NCI-H524 (cell line): Measurements from ENCODE around the gene PARL.
"Not testable (repeated sequence)": the region's sequence is repeated elsewhere in the genome, so short reads cannot be mapped to it uniquely, and the experiment has no call there.

ENCODE experiments used
- DNase-seq, 2 experiments: peaks; one replicate each; lab custom pipeline; 2025; lab: John Stamatoyannopoulos, UW

PARL gene

GRCh38 chr3:183904833-183905780, 20.4 kb upstream of the PARL start:
- no peak for DNase-seq

DNA sequence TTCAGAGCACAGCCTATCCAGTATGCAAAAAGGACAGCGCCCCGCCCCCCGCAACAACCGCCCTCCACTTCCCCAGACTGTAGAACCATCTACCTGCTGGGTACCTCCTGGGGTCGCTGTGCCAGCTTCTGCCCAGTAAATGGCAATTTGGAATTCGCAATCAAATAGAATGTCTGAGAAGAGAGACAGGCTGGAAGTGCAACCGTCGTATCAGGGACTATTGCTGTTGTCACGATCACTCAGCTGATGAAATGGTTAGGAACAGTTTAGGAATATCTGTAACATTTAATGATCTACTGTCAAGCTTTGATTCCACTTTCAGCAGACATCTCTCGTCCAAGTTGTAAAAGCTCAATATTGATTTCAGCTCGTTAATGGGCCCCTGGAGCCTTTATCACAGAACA, 13.3 kb upstream of the PARL start:
- DNase-seq, result no peak

- no peak for DNase-seq
Measured at GRCh38 chr3:183897606-183898005, 12.9 kb upstream of the PARL start.

DNA sequence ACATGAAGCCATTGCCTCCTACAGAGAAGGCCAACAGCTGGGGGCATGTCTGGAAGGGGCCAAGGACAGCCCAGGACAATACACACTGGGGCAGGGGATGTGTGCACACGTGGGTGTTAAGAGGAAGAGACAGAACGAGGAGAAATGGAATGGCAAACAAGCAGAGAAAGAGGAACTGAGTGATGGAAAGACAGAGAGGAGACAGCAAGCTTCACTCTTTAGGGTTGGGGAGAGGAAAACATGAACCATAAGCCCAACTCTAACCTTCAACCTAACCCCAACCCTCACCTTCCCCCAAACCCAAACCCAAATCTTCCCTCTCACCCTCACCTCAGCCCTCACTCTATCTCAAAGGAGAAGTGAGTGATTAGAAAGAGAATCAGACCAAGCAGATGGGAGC, 11.9 kb upstream of the PARL start:
- no peak for DNase-seq

DNA sequence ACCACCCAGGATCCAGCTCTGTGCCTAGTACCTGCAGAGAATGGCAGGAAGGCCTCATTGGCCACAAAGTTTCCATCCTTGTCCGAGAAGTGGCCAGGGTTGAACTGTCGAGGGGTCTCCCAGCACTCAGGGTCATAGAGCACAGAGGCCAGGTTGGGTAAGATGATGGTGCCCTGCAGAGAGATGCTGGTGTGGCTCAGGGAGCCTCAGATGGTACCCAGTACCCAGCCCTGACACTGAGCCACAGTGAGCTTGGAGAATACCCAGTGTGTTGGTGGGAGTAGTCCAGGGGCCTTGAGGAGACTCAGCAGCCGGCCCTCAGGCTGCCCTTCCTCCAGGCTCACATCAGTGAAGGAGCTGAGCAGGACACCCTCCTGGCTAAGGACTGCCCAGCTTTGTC, 11.5 kb upstream of the PARL start:
- DNase-seq, result no peak

- DNase-seq, result peak in 1 of 2 experiments; percentile 32
Measured at GRCh38 chr3:183895774-183896173, 11.1 kb upstream of the PARL start.

GRCh38 chr3:183895296-183895695, 10.6 kb upstream of the PARL start:
- DNase-seq, result peak; percentile 28 to 65

DNA sequence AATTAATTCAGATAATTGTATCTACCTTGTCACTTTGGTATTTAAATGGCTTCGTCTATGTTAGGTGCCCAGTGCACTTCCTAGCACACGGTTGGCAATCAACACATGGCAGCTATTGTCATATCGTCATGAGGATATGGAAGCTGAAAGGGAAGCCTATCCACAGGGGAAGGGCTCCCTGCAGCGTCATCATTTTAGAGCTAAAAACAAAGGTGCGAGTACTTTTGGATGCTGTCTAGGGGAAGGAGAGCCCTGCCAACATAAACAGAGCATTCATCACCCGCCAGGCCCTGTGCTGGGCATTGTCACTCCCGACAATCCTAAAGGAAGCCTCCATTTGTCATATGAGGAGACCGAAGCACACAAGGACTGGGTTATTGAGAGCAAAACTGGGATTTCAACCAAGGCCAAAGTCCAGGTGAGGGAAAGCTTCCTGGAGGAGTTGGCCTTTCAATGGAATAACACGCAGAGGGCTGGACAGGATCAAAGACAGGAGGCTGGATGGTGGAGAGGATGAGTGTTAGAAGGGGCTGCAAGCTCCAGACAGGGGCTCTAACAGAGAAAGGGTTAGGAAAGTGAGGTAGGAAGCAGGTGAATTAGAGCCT, 8.0 kb upstream of the PARL start:
- DNase-seq, result no peak

DNA sequence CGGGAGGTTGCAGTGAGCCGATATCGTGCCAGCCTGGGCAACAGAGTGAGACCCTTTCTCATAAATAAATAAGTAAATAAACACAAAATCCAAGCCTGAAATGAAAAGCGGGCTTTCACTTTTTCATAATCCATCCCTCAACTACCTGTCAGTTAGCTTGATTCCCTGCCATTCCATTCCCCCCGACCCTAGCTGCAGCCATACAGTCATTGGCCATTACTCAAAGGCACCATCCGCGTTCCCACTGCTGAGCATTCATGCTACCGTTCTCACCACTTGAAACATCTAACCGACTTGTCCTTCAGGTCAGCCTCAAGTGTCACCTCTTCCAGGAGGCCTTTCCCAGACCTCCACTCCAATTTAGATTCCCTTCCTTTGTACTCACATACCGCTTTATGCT, 1.1 kb upstream of the PARL start:
- DNase-seq, result no peak

- no peak for DNase-seq
Measured at GRCh38 chr3:183884097-183884426, 618 bp downstream of the PARL start.

GRCh38 chr3:183883291-183884096, 1.2 kb downstream of the PARL start:
- DNase-seq, result peak; percentile 44 to 75

DNA sequence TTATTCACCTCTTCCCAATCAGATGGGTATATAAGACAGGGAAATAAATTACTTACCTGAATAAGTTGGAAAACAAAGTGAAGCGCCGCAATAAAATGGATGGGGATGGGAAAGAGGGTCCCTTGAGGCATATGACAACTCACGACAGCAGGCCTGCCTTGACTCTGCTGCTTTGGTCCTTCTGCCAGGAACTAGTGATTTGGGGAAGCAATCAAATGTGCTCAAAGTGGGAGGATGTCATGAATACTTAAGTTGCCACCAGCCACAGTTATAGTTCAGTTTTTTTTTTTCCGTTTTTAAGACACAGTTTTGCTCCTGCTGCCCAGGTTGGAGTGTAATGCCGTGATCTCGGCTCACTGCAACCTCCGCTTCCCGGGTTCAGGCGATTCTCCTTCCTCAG, 4.6 kb downstream of the PARL start:
- DNase-seq, result no peak

- DNase-seq, result no peak
Measured at GRCh38 chr3:183879243-183879642, 5.4 kb downstream of the PARL start.

GRCh38 chr3:183878071-183878470, 6.6 kb downstream of the PARL start:
- no peak for DNase-seq

- not testable (repeated sequence) for DNase-seq
Measured at GRCh38 chr3:183877227-183877626, 7.5 kb downstream of the PARL start.

DNA sequence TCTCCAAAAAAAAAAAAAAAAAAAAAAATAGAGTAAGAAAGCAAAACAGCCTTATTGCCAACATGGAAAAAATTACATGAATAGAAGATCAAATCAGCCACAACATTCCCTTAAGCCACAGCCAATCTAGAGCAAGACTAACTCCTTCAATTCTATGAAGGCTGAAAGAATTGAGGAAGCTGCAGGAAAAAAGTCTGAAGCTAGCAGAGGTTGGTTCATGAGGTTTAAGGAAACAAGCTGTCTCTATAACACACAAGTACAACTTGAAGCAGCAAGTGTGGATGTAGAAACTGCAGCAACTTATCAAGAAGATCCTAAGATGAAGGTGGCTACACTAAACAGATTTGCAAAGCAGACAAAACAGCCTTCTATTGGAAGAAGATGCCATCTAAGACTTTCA, 9.3 kb downstream of the PARL start:
- DNase-seq, result no peak

GRCh38 chr3:183873914-183874313, 10.8 kb downstream of the PARL start:
- no peak for DNase-seq

- DNase-seq, result no peak
Measured at GRCh38 chr3:183871541-183871940, 13.1 kb downstream of the PARL start.

DNA sequence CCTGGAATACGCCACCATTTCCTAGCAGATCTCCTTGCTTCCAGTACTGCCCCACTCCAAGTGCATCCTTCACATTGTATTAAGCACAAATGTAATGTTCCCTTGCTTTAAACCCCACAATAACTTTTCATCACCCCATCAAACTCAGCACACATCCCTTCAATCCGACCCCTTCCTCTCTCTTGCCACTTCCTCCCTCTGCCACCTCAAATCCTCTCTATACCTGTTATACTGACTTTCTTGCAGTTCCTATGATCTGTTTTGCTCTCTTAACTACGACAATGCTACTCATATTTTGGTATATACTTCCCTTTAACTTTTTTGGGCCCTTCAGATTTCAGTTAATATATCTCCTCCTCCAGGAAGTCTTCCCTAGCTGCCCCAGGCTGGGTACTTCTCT, 14.1 kb downstream of the PARL start:
- no peak for DNase-seq

DNA sequence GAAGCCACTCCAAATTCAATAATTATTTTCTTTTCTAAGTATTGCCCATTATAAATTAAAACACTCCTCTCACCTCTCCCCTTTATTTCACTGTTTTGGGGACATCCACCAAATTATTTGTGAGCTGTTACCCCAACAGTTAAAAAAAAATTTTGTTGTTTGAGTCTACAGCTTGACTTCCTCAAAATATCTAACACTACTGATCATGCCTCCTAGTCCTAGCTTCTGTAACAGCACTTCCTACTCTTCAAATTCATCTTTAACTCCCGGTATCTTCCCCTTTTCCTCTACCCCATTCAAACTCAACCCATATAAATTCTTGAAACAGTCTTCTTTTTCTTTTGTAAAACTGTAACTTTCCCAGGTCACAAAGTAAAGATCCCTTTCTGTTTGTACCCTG, 15.9 kb downstream of the PARL start:
- DNase-seq, result no peak

- no peak for DNase-seq
Measured at GRCh38 chr3:183862610-183863009, 22.1 kb downstream of the PARL start.

- no peak for DNase-seq
Measured at GRCh38 chr3:183857863-183858262, 26.8 kb downstream of the PARL start.
